HG03378 (cell line): ENCODE measurements around the gene LRP1-AS.
A peak's percentile ranks its signal among the peaks of the same experiment; 100 is the strongest.
"Not testable (repeated sequence)": the region's sequence is repeated elsewhere in the genome, so short reads cannot be mapped to it uniquely, and the experiment has no call there.

Experiments
- ATAC-seq: cut with Tn5 transposase; IDR thresholded peaks from one replicate; pipeline ENCODE4 v1.9.1; 2021; ENCODE audit warnings: mild to moderate bottlenecking, moderate library complexity; ENCODE audit not compliant: unreplicated experiment

LRP1-AS gene

GRCh38 chr12:57123813-57124212 lies 23.6 kb downstream of the LRP1-AS start:
- ATAC-seq, result no peak

GRCh38 chr12:57120718-57121117 lies 26.7 kb downstream of the LRP1-AS start:
- not testable (repeated sequence) for ATAC-seq

GRCh38 chr12:57119294-57120085 lies 27.9 kb downstream of the LRP1-AS start:
- no peak for ATAC-seq

GRCh38 chr12:57118711-57119271 lies 28.6 kb downstream of the LRP1-AS start:
- no peak for ATAC-seq

- no peak for ATAC-seq
Measured at GRCh38 chr12:57116580-57117281, 30.7 kb downstream of the LRP1-AS start.

- ATAC-seq, result peak; percentile 62
Measured at GRCh38 chr12:57112492-57113294, 34.7 kb downstream of the LRP1-AS start.

GRCh38 chr12:57111031-57111734 lies 36.2 kb downstream of the LRP1-AS start, which contains the start of gene STAT6:
STAT6 (minus strand) TSS chr12:57111362; CDS start chr12:57108278, 3,084 bp downstream.
- peak; percentile 41 for ATAC-seq

- no peak for ATAC-seq
Measured at GRCh38 chr12:57110104-57111030, 37.1 kb downstream of the LRP1-AS start.

- ATAC-seq, result no peak
Measured at GRCh38 chr12:57109207-57110103, 38.0 kb downstream of the LRP1-AS start.

- no peak for ATAC-seq
Measured at GRCh38 chr12:57107456-57108155, 39.8 kb downstream of the LRP1-AS start.

- ATAC-seq, result no peak
Measured at GRCh38 chr12:57106021-57106708, 41.3 kb downstream of the LRP1-AS start.

- no peak for ATAC-seq
Measured at GRCh38 chr12:57105011-57105753, 42.2 kb downstream of the LRP1-AS start.

- no peak for ATAC-seq
Measured at GRCh38 chr12:57104292-57104910, 43.0 kb downstream of the LRP1-AS start.

GRCh38 chr12:57103856-57104255 lies 43.6 kb downstream of the LRP1-AS start:
- ATAC-seq, result no peak

- no peak for ATAC-seq
Measured at GRCh38 chr12:57101892-57102695, 45.3 kb downstream of the LRP1-AS start.
